ENCODE measurements around the gene DNAJC5. TPM values are rescaled to one million over a fixed set of nuclear protein-coding genes. Genes with fewer than 3 reads are reported as not detected.

DNAJC5 gene
- total and polyA plus RNA-seq, 2 experiments from 2014 or later: 7.1 to 33.5 TPM

DNA sequence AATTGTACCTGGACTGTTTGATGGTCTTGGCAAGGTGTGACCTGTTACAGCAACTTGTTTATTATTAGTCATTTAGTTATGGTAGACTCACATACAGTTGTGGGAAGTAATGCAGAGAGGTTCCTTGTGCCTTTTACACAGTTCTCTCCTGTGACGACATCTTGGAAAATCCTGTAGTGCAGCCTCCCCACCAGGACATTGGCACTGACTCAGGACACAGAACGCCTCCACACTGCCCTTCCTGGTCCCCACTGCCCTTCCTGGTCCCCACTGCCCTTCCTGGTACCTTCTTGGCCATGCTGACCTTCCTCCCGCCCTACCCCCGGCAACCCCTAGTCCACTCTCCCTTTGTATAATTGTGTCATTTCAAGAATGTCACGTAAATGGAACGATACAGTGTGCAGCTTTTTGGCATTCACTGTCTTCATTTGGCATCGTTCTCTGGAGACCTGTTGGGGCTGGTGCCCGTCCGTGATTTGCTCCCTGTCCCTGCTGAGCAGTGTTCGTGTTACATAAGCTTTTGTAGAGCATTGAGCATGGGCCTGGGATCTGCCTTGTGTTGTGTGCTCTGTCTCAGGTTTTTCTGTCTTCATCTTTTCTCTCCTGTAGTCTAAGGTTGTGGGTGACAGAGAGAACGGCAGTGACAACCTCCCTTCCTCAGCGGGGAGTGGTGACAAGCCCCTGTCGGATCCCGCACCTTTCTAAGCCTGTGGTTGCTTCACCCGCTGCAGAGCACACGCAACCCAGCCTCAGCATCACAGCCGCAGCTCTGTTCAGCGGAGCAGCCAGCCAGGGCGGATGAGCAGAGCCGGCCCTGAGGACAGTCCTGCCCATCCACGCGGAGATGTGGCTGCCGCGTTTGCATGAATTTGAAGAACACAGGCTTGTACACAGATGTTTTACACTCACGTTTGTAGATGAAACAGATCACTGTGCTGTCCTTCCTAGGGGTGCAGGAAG, 5.4 kb upstream of the DNAJC5 start (continued):
- TF ChIP-seq ZNF331 (CRISPR knock-in tag; IDR thresholded peaks at IDR 0.05; ENCODE audit: low read depth): no peak
- TF ChIP-seq, protein P1, sequence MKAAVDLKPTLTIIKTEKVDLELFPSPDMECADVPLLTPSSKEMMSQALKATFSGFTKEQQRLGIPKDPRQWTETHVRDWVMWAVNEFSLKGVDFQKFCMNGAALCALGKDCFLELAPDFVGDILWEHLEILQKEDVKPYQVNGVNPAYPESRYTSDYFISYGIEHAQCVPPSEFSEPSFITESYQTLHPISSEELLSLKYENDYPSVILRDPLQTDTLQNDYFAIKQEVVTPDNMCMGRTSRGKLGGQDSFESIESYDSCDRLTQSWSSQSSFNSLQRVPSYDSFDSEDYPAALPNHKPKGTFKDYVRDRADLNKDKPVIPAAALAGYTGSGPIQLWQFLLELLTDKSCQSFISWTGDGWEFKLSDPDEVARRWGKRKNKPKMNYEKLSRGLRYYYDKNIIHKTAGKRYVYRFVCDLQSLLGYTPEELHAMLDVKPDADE (IDR thresholded peaks at IDR 0.05): no peak
- TF ChIP-seq STAT1 (IDR thresholded peaks at IDR 0.05; ENCODE audit: unreplicated experiment): no peak
- TF ChIP-seq ZNF462 (CRISPR knock-in tag; IDR thresholded peaks at IDR 0.05): no peak
- no peak for TF ChIP-seq JUNB (IDR thresholded peaks at IDR 0.05; ENCODE audit: unreplicated experiment)
- no peak for TF ChIP-seq NANOG (IDR thresholded peaks at IDR 0.05; ENCODE audit: borderline replicate concordance)

DNA sequence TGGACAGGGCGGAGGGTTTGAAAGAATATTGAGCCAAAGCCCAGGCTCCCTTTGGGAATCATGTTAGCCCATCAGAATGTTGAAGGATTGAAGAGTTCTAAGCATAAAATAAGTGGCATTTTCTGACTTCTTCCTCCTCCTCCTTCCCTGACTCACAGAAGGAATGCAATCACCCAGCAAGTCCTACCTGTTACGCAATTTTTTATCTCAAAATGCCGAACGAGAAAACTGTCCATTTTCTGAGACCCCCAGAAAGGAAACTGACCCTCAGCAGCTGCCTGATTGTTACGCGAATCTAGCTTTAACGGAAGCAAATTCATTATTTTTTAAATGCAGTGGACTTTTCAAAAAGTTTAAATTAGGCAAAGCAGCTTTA, 4.7 kb upstream of the DNAJC5 start:
- H3K9me2 ChIP-seq (ENCODE audit: insufficient read depth): no peaks in the 10 kb centered on the region
- H2AFZ ChIP-seq: no peak overlapping the region
- H3K36me3 Mint-ChIP-seq (ENCODE audit: low read depth): peaks cover 36% of the 10 kb centered on the region
- 0 out of 2 replicates have a peak, but pooled peaks cover 5% of the 10 kb centered on the region for H3K4me1 ChIP-seq (ENCODE audit: insufficient read depth)
- no peak overlapping the region for H3K4me3 ChIP-seq
- no peaks in the 10 kb centered on the region for H3K27me3 ChIP-seq (ENCODE audit: insufficient read depth)
- peaks cover 11% of the 10 kb centered on the region for H3K27me3 Mint-ChIP-seq (ENCODE audit: insufficient read depth, low read depth, poor library complexity)
- ATAC-seq (no peak), DNase-seq (ENCODE audit: low spot score) (no peak)
- H3K4me2 ChIP-seq: no peak overlapping the region
- no peak overlapping the region for H3K4me3 Mint-ChIP-seq
- H3K79me2 ChIP-seq (replicated peaks; ENCODE audit: insufficient read depth): peaks cover 5% of the 10 kb centered on the region; the same call in 1 of the 2 replicates
- peaks cover 3% of the 10 kb centered on the region for H3K4me1 Mint-ChIP-seq
- H4K20me1 ChIP-seq (replicated peaks; ENCODE audit: insufficient read depth): peaks cover 17% of the 10 kb centered on the region; the same call in 1 of the 2 replicates
- H3F3A ChIP-seq (replicated peaks; ENCODE audit: low read depth): peaks cover 26% of the 10 kb centered on the region
- no peak overlapping the region for H3K27ac Mint-ChIP-seq
- H3K9me3 Mint-ChIP-seq: no peaks in the 10 kb centered on the region
- H3K27ac ChIP-seq (ENCODE audit: low read depth): 0 out of 2 replicates have a peak overlapping the region, but pooled peaks have one; percentile 39
- H3K36me3 ChIP-seq (ENCODE audit: insufficient read depth): peaks cover 6% of the 10 kb centered on the region; the same call in 1 of the 2 replicates
- TF ChIP-seq NANOG (IDR thresholded peaks at IDR 0.05; ENCODE audit: borderline replicate concordance) (no peak), REST (IDR thresholded peaks at IDR 0.05; ENCODE audit: unreplicated experiment) (no peak)
